Muscle of back (tissue), 13 donors: ENCODE data around the gene TYROBP. TPM values are rescaled to one million over a fixed set of nuclear protein-coding genes. Genes with fewer than 3 reads are reported as not detected.
"Not testable (repeated sequence)": the region's sequence is repeated elsewhere in the genome, so short reads cannot be mapped to it uniquely, and the experiment has no call there.

Experiments used
- DNase-seq, 3 donors: peaks; one replicate each; pipeline versions ENCODE4 v3.0.0 to v3.0.0-alpha.2; 2013
- long read RNA-seq, 9 donors: transcript quantifications; one replicate each; lab custom pipeline, GENCODE V29; 2026
- polyA plus RNA-seq, 10 donors: library from polyadenylated mRNA; unstranded; fragments of 120-200 nt; gene quantifications; one replicate each; pipeline ENCODE4 v1.2.1, GENCODE V29; 2013; ENCODE audit not compliant: insufficient read length in 10 of 10

The TYROBP gene
- 10 to 100 TPM; 11.6 to 22.8 (median 16.9) TPM for polyA plus RNA-seq
- long read RNA-seq, donor 1, transcript TYROBP-209 (5 exons, 415 nt) = minor isoform, 5 of 18 reads
- long read RNA-seq, donor 1, transcript TYROBP-201 (5 exons, 568 nt) = major isoform, 9 of 18 reads
- long read RNA-seq, donor 1, partial matches to known transcripts = 0 of 18 reads
- long read RNA-seq, donor 1, other reads (novel, unspliced or antisense) = 0 of 18 reads
- long read RNA-seq, donor 2, transcript TYROBP-201 (5 exons, 568 nt) = major isoform, 8 of 12 reads
- long read RNA-seq, donor 2, partial matches to known transcripts = 0 of 12 reads
- long read RNA-seq, donor 2, other reads (novel, unspliced or antisense) = 0 of 12 reads
- long read RNA-seq, donor 3 = 0 reads
- long read RNA-seq, donor 4, partial matches to known transcripts = 0 of 6 reads
- long read RNA-seq, donor 4, other reads (novel, unspliced or antisense) = 0 of 6 reads
- long read RNA-seq, donor 5, transcript TYROBP-201 (5 exons, 568 nt) = major isoform, 10 of 18 reads
- long read RNA-seq, donor 5, partial matches to known transcripts = 0 of 18 reads
- long read RNA-seq, donor 5, other reads (novel, unspliced or antisense) = 0 of 18 reads
- long read RNA-seq, donor 6, transcript TYROBP-201 (5 exons, 568 nt) = major isoform, 8 of 10 reads
- long read RNA-seq, donor 6, partial matches to known transcripts = 0 of 10 reads
- long read RNA-seq, donor 6, other reads (novel, unspliced or antisense) = 0 of 10 reads
- long read RNA-seq, donor 7, transcript TYROBP-201 (5 exons, 568 nt) = major isoform, 5 of 10 reads
- long read RNA-seq, donor 7, partial matches to known transcripts = 0 of 10 reads
- long read RNA-seq, donor 7, other reads (novel, unspliced or antisense) = 0 of 10 reads
- long read RNA-seq, donor 8, transcript TYROBP-201 (5 exons, 568 nt) = major isoform, 7 of 10 reads
- long read RNA-seq, donor 8, partial matches to known transcripts = 0 of 10 reads
- long read RNA-seq, donor 8, other reads (novel, unspliced or antisense) = 0 of 10 reads
- long read RNA-seq, donor 9, partial matches to known transcripts = 0 of 1 reads
- long read RNA-seq, donor 9, other reads (novel, unspliced or antisense) = 0 of 1 reads

- DNase-seq = peak in 1 of 3 donors; percentile 32
These were observed at the start of gene TYROBP for GRCh38 chr19:35908010-35908441. Gene TYROBP (minus strand): TSS chr19:35908295. CDS start chr19:35908228, 67 bp downstream.

DNA sequence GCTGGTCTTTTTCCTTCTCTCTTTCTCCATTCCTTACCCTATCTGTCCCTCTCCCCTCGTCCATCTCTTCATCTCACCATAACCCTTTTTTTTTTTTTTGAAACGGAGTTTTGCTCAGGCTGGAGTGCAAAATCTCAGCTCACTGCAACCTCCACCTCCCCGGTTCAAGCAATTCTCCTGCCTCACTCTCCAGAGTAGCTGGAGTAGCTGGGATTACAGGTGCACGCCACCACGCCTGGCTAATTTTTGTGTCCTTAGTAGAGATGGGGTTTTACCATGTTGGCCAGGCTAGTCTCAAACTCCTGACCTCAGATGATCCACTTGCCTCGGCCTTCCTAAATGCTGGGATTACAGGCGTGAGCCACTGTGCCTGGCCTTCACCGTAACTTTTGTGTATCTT lies 49.3 kb upstream of the TYROBP start:
- DNase-seq = not testable (repeated sequence)

GRCh38 chr19:35955881-35956634 lies 48.0 kb upstream of the TYROBP start:
- DNase-seq = no peak

- no peak for DNase-seq
These were observed 41.0 kb upstream of the TYROBP start for GRCh38 chr19:35949131-35949530.

DNA sequence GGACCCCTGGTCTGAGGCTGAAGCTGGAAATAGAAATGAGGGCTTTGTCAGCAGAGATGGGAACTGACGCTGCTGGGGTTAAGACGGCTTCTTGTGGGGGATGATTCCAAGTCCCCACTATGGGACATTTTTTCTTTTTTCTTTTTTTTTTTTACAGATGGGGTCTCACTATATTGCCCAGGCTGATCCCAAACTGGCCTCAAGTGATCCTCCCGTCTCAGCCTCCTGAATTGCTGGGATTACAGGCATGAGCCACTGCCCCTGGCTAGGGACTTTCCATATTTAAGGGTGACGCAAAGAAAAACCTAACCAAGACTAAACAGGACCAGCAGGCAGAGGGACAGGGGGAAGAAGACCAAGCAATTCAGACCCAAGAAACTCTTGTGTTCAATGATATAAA lies 38.1 kb upstream of the TYROBP start:
- no peak for DNase-seq

GRCh38 chr19:35945121-35945790 lies 37.2 kb upstream of the TYROBP start:
- DNase-seq = no peak

- DNase-seq = no peak
These were observed 36.5 kb upstream of the TYROBP start for GRCh38 chr19:35944556-35944955.

GRCh38 chr19:35943321-35944301 lies 35.5 kb upstream of the TYROBP start:
- no peak for DNase-seq

- DNase-seq = no peak
These were observed 34.1 kb upstream of the TYROBP start for GRCh38 chr19:35942235-35942634.

DNA sequence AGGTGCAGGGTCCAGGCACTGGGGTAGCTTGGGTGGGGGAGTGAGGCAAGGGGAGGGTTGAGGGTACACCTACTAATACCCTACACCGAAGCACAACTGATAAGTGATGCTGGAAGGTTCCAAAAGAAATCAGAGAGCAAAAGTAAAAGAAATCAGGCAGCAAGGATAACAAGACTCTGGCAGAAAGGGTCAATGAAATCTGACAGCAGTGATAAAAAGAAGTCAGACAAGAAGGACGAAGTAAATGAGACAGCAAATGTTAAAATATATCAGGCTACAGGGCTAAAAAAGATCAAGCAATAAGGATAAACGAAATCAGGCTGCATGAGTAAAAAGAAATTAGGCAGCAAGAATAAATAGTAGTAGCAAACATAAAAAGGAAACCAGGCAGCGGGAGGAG lies 32.7 kb upstream of the TYROBP start:
- DNase-seq = no peak

DNA sequence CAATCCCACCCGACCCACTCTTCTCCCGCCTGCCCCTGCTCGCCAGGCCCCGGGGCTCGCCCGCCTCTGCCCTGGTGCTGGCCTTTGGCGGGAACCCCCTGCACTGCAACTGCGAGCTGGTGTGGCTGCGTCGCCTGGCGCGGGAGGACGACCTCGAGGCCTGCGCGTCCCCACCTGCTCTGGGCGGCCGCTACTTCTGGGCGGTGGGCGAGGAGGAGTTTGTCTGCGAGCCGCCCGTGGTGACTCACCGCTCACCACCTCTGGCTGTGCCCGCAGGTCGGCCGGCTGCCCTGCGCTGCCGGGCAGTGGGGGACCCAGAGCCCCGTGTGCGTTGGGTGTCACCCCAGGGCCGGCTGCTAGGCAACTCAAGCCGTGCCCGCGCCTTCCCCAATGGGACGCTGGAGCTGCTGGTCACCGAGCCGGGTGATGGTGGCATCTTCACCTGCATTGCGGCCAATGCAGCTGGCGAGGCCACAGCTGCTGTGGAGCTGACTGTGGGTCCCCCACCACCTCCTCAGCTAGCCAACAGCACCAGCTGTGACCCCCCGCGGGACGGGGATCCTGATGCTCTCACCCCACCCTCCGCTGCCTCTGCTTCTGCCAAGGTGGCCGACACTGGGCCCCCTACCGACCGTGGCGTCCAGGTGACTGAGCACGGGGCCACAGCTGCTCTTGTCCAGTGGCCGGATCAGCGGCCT lies 32.1 kb upstream of the TYROBP start:
- no peak for DNase-seq

- no peak for DNase-seq
These were observed 31.4 kb upstream of the TYROBP start for GRCh38 chr19:35939307-35940077.

DNA sequence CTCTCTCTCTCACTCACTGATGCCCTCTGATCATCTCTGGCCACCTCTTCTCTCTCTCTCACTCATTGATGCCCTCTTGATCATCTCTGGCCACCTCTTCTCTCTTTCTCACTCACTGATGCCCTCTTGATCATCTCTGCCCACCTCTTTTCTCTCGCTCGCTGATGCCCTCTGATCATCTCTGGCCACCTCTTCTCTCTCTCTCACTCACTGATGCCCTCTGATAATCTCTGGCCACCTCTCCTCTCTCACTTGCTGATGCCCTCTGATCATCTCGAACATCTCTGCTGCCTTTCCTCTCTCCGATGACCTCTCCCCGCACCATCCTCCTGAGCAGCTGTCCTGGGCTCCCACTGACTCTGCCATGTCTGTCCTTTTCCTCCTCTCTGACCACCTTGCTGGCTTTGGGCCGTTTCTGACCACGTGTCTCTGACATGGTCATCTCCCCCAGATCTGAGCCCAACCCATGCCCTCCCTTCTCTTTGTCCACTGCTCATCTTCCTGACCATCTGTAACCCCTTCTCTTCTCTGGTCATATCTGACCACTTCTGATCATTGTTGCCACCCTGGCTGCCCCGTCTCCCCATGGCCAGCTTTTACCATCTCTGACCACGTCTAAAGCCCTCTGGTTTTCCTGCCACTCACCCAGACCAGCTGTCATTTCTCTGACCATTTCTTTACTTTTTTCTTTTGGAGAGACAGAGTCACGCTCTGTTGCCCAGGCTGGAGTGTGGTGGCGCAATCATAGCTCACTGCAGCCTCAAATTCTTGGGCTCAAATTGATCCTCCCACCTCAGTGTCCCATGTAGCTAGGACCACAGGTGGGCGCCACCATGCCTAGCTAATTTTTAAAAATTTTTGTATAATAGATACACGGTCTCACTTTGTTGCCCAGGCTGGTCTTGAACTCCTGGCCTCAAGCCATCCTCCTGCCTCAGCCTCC lies 30.5 kb upstream of the TYROBP start:
- DNase-seq = no peak

- DNase-seq = no peak
These were observed 29.5 kb upstream of the TYROBP start for GRCh38 chr19:35937345-35938281.

GRCh38 chr19:35936738-35937268 lies 28.7 kb upstream of the TYROBP start:
- no peak for DNase-seq
